ENCODE data around the gene HINT1.
"Not testable (repeated sequence)": the region's sequence is repeated elsewhere in the genome, so short reads cannot be mapped to it uniquely, and the experiment has no call there.

Gene HINT1

GRCh38 chr5:131170540-131171275 is 5.7 kb upstream of the HINT1 start, which contains the start of gene LYRM7:
LYRM7 (plus strand) TSS chr5:131170944; CDS start chr5:131171021, 77 bp downstream.
- peak; percentile 96 to 99 for DNase-seq

GRCh38 chr5:131169810-131170539 is 4.9 kb upstream of the HINT1 start:
- no peak for DNase-seq

GRCh38 chr5:131167615-131168014 is 2.6 kb upstream of the HINT1 start:
- DNase-seq: no peak

- peak; percentile 64 to 70 for DNase-seq
Measured at GRCh38 chr5:131164191-131165118, 601 bp downstream of the HINT1 start.

- no peak for DNase-seq
Measured at GRCh38 chr5:131163276-131164119, 1.6 kb downstream of the HINT1 start.

GRCh38 chr5:131160134-131160533 is 4.9 kb downstream of the HINT1 start:
- DNase-seq: no peak

GRCh38 chr5:131156957-131157356 is 8.1 kb downstream of the HINT1 start:
- no peak for DNase-seq

GRCh38 chr5:131156385-131156784 is 8.7 kb downstream of the HINT1 start:
- no peak for DNase-seq

GRCh38 chr5:131151216-131151615 is 13.8 kb downstream of the HINT1 start:
- no peak for DNase-seq

GRCh38 chr5:131150408-131150807 is 14.6 kb downstream of the HINT1 start:
- DNase-seq: no peak

GRCh38 chr5:131148835-131149234 is 16.2 kb downstream of the HINT1 start:
- peak; percentile 54 to 83 for DNase-seq

GRCh38 chr5:131147258-131147657 is 17.8 kb downstream of the HINT1 start:
- DNase-seq: no peak

- no peak for DNase-seq
Measured at GRCh38 chr5:131142970-131143617, 22.0 kb downstream of the HINT1 start.

- no peak for DNase-seq
Measured at GRCh38 chr5:131139321-131139720, 25.7 kb downstream of the HINT1 start.

- not testable (repeated sequence) for DNase-seq
Measured at GRCh38 chr5:131138406-131138805, 26.6 kb downstream of the HINT1 start.

GRCh38 chr5:131133091-131133490 is 32.0 kb downstream of the HINT1 start:
- not testable (repeated sequence) for DNase-seq

- DNase-seq: no peak
Measured at GRCh38 chr5:131129306-131129705, 35.8 kb downstream of the HINT1 start.

GRCh38 chr5:131127244-131127643 is 37.8 kb downstream of the HINT1 start:
- not testable (repeated sequence) for DNase-seq

- DNase-seq: no peak
Measured at GRCh38 chr5:131114754-131115153, 50.3 kb downstream of the HINT1 start.

GRCh38 chr5:131112424-131112823 is 52.6 kb downstream of the HINT1 start:
- no peak for DNase-seq

- DNase-seq: no peak
Measured at GRCh38 chr5:131110256-131110594, 54.8 kb downstream of the HINT1 start.
